ENCODE measurements around the gene PDZD7.
"Not testable (repeated sequence)": the region's sequence is repeated elsewhere in the genome, so short reads cannot be mapped to it uniquely, and the experiment has no call there.

The PDZD7 gene

GRCh38 chr10:100986623-100986951, 44.3 kb downstream of the PDZD7 start:
- DNase-seq (ENCODE audit: extremely low read depth in 1 of 2, low read depth in 1 of 2) = no peak

- DNase-seq (ENCODE audit: extremely low read depth in 1 of 2, low read depth in 1 of 2) = no peak
Measured at GRCh38 chr10:100985336-100985735, 45.6 kb downstream of the PDZD7 start.

DNA sequence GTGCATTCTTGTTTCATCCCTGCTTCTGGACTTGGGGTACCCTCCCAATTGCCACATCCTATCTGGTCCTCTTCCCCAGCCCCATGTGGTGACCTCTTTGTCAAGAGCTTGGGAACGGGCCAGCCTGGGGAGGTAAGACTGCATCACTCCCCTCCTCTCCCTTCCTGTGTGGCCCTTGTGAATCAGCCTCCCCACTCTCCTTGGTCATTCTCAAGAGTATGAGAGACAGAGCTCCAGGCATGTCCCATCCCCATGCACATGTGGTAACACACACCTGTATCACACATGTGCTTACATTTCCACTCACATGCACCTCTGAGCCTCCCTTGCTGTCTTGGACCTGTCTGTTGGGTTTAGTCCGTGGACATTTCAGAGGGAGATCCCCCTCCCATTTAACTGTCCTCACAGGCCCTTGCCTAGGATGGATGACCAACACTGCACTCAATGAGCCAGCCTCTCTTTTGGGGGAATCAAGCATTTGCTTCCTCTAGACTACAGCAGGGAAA, 46.2 kb downstream of the PDZD7 start:
- DNase-seq (ENCODE audit: extremely low read depth in 1 of 2, low read depth in 1 of 2) = no peak

GRCh38 chr10:100983868-100984671, 46.9 kb downstream of the PDZD7 start:
- no peak for DNase-seq (ENCODE audit: extremely low read depth in 1 of 2, low read depth in 1 of 2)

- no peak for DNase-seq (ENCODE audit: extremely low read depth in 1 of 2, low read depth in 1 of 2)
Measured at GRCh38 chr10:100982916-100983830, 47.8 kb downstream of the PDZD7 start.

GRCh38 chr10:100981178-100981772, 49.7 kb downstream of the PDZD7 start:
- no peak for DNase-seq (ENCODE audit: extremely low read depth in 1 of 2, low read depth in 1 of 2)

DNA sequence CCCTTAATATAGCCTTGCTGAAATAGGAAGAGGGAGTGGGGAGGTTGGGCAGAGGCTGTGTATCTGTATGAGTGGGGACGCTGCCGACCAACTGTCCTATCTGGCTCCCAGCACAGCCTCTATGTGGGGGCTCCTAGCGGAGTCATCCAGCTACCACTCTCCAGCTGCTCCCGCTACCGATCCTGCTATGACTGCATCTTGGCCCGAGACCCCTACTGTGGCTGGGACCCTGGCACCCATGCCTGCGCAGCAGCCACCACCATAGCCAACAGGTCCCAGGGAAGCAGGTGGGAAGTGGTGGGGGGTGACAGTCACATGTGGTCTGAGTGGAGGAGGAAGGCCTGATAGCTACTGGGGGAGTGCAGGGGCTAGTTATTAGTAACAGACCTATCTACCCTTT, 50.2 kb downstream of the PDZD7 start:
- DNase-seq (ENCODE audit: extremely low read depth in 1 of 2, low read depth in 1 of 2) = no peak

DNA sequence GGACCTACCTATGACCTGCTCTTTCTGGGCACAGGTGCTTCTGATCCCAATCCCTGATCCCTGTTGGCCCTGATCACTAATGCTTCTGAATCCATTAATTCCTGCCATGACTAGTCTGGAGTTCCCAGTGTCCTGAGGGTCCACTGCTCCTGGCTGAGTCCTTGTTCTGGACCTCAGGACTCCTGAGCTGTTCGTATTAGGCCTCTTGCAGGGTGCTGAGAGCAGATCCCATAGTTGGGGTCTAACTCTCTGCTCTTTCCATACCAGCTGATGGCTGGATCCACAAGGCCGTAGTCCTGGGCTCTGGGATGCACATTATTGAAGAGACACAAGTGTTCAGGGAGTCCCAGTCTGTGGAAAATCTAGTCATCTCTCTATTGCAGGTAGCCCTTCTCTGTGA, 50.6 kb downstream of the PDZD7 start:
- DNase-seq (ENCODE audit: extremely low read depth in 1 of 2, low read depth in 1 of 2) = no peak

GRCh38 chr10:100979791-100980272, 51.1 kb downstream of the PDZD7 start:
- DNase-seq (ENCODE audit: extremely low read depth in 1 of 2, low read depth in 1 of 2) = no peak

DNA sequence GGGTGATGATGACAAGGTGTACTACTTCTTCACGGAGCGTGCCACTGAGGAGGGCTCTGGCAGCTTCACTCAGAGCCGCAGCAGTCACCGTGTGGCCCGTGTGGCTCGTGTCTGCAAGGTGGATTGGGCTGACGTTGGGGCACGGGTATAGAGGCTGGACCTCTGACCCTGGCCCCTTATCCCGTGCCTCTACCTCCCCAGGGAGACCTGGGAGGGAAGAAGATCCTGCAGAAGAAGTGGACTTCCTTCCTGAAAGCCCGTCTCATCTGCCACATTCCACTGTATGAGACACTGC, 52.1 kb downstream of the PDZD7 start:
- no peak for DNase-seq (ENCODE audit: extremely low read depth in 1 of 2, low read depth in 1 of 2)

DNA sequence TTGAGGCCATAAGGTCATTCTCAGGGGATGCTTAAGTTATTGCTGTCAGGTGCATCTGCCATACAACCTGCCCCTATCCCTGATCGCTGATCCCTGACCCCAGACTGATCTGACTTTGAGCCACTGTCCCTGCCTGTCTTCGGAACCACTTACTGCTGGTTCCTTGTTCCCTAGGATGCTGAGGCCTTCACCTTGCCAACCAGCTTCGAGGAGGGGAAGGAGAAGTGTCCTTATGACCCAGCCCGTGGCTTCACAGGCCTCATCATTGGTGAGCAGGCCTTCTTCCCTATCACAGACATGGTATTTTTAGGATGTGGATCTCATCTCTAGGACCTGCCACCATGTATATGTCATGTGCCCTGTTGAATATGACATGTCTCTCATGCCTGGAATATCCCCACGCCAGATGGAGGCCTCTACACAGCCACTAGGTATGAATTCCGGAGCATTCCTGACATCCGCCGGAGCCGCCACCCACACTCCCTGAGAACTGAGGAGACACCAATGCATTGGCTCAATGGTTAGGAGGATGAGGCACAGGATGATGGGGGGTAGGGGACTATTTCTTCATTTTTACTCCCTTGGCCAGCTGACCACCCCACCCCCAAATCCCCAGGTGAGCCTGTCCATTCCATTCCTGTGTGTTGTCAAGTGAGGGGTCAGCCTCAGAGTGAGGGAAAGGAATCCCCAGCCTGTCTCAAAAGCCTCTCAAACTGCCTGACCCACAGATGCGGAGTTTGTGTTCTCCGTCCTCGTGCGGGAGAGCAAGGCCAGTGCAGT, 52.6 kb downstream of the PDZD7 start:
- no peak for DNase-seq (ENCODE audit: extremely low read depth in 1 of 2, low read depth in 1 of 2)

DNA sequence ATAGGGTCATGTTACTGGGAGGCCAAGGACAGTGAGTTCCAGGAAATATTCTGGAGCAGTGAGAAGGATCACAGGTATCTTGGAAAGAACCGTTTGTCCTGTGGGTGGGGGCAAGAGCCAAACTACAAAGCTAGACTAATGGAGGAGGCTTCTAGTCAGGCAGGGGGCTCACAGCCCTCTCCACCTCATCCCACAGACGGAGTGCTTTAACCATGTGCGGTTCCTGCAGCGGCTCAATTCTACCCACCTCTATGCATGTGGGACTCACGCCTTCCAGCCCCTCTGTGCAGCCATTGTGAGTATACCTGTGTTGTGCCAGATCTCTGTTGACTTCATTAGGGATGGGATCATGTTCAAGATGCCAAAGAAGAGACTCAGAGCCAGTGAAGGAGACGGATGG, 53.5 kb downstream of the PDZD7 start:
- no peak for DNase-seq (ENCODE audit: extremely low read depth in 1 of 2, low read depth in 1 of 2)

- no peak for DNase-seq (ENCODE audit: extremely low read depth in 1 of 2, low read depth in 1 of 2)
Measured at GRCh38 chr10:100976906-100977305, 54.0 kb downstream of the PDZD7 start.

GRCh38 chr10:100975397-100975796, 55.5 kb downstream of the PDZD7 start:
- DNase-seq (ENCODE audit: extremely low read depth in 1 of 2, low read depth in 1 of 2) = not testable (repeated sequence)

DNA sequence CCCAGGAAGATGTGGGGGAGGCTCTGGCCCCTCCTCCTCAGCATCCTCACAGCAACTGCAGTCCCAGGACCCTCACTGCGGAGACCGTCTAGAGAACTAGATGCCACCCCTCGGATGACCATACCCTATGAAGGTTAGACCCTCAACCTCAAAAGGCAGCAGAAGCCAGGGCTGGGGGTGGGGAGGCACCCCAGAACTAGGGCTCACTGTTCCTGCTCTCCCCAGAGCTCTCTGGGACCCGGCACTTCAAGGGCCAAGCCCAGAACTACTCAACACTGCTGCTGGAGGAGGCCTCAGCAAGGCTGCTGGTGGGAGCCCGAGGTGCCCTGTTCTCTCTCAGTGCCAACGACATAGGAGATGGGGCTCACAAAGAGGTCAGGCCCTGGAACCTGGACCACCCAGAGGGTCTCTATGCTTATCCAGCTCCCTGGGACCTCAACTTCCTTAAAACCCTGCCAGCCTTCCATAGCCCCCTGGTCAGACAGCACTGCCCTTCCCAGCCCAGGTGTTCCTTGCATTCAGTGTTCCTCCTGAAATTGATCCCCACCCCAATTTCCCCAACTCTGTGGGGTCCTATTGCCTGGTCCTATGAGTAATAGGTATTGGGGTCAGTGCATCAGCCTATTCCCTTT, 57.9 kb downstream of the PDZD7 start:
- no peak for DNase-seq (ENCODE audit: extremely low read depth in 1 of 2, low read depth in 1 of 2)

- DNase-seq (ENCODE audit: extremely low read depth in 1 of 2, low read depth in 1 of 2) = no peak
Measured at GRCh38 chr10:100972115-100972903, 58.6 kb downstream of the PDZD7 start.

- DNase-seq (ENCODE audit: extremely low read depth in 1 of 2, low read depth in 1 of 2) = no peak
Measured at GRCh38 chr10:100970914-100971811, 59.8 kb downstream of the PDZD7 start.

GRCh38 chr10:100970076-100970913, 60.6 kb downstream of the PDZD7 start:
- DNase-seq (ENCODE audit: extremely low read depth in 1 of 2, low read depth in 1 of 2) = no peak

All from activated CD8-positive, alpha-beta memory T cell treated with anti-CD3 and anti-CD28 coated beads for 1 hour (primary cell).